IMR-90 (cell line): ENCODE data around the gene FAM229A. TPM values are rescaled to one million over a fixed set of nuclear protein-coding genes. Genes with fewer than 3 reads are reported as not detected.

Experiments used
- ATAC-seq: fragments of 200-7000 bp; cut with Tn5 transposase; 2 replicates; pipeline ENCODE4 v1.9.1; 2020; ENCODE audit warnings: low read depth, mild to moderate bottlenecking, moderate library complexity
- BruUV-seq: library from RNA; stranded (reverse); fragments of 400-500 nt; replicated peaks from 2 replicates; lab custom pipeline; 2021; lab: Mats Ljungman, UMichigan
- CTCF ChIA-PET: fragments of 300-600 bp; formaldehyde crosslinking; extraction: SDS; loops from one replicate; lab custom pipeline; 2021; ENCODE audit warnings: antibody characterized with exemption; lab: Yijun Ruan, JAX
- POLR2A ChIA-PET: fragments of 300-600 bp; sonication (Branson Sonifier 250); formaldehyde crosslinking; loops from one replicate; lab custom pipeline; 2022; ENCODE audit warnings: antibody characterized with exemption; ENCODE audit not compliant: unreplicated experiment; lab: Charles Lee
- DNase-seq: peaks from one replicate; pipeline ENCODE4 v3.0.0; 2013
- H2AFZ ChIP-seq: replicated peaks from 2 replicates; pipeline ENCODE3; 2013; ENCODE audit warnings: low read length, mild to moderate bottlenecking; ENCODE audit not compliant: poor library complexity
- H2AK5ac ChIP-seq: 2 replicates; pipeline ENCODE4 v1.6.1; 2013; ENCODE audit warnings: low read depth, low read length, inconsistent platforms
- H2AK9ac ChIP-seq: replicated peaks from 2 replicates; pipeline ENCODE3; 2013; ENCODE audit warnings: mild to moderate bottlenecking, low read depth, low read length, moderate library complexity; ENCODE audit not compliant: poor library complexity
- H2BK120ac ChIP-seq: 2 replicates; pipeline ENCODE4 v1.6.1; 2013; ENCODE audit warnings: low read depth, low read length, inconsistent platforms
- H2BK15ac ChIP-seq: 3 replicates; pipeline ENCODE4 v1.6.1; 2013; ENCODE audit warnings: low read depth, low read length, inconsistent platforms
- H2BK20ac ChIP-seq: 2 replicates; pipeline ENCODE4 v1.6.1; 2013; ENCODE audit warnings: low read depth, mild to moderate bottlenecking, inconsistent platforms, low read length, moderate library complexity
- H2BK5ac ChIP-seq: 2 replicates; pipeline ENCODE4 v1.6.1; 2013; ENCODE audit warnings: mild to moderate bottlenecking, low read depth, low read length, inconsistent platforms; ENCODE audit not compliant: poor library complexity, severe bottlenecking
- H3K14ac ChIP-seq: replicated peaks from 2 replicates; pipeline ENCODE4 v1.6.1; 2013; ENCODE audit warnings: low read depth, low read length, inconsistent platforms
- H3K18ac ChIP-seq: 2 replicates; pipeline ENCODE4 v1.6.1; 2013; ENCODE audit warnings: low read depth, low read length, control low read depth
- H3K23ac ChIP-seq: 2 replicates; pipeline ENCODE4 v1.6.1; 2013; ENCODE audit warnings: low read depth, low read length, inconsistent platforms
- H3K27ac ChIP-seq: 2 replicates; pipeline ENCODE4 v1.5.1; 2013; ENCODE audit warnings: mild to moderate bottlenecking, control low read depth, low read length; ENCODE audit not compliant: insufficient read depth
- H3K27me3 ChIP-seq: 2 replicates; pipeline ENCODE4 v1.6.1; 2013; ENCODE audit warnings: low read length; ENCODE audit not compliant: control insufficient read depth, insufficient read depth
- H3K36me3 ChIP-seq: 2 replicates; pipeline ENCODE4 v1.6.1; 2013; ENCODE audit warnings: low read length, mixed read lengths; ENCODE audit not compliant: control insufficient read depth, insufficient read depth
- H3K4ac ChIP-seq: 2 replicates; pipeline ENCODE4 v1.6.1; 2013; ENCODE audit warnings: low read depth, low read length, inconsistent platforms
- H3K4me1 ChIP-seq: 2 replicates; pipeline ENCODE4 v1.6.1; 2013; ENCODE audit warnings: low read length, mixed read lengths; ENCODE audit not compliant: control insufficient read depth, insufficient read depth
- H3K4me2 ChIP-seq: 2 replicates; pipeline ENCODE4 v1.6.1; 2013; ENCODE audit warnings: low read depth, mild to moderate bottlenecking, control low read depth, low read length, moderate library complexity
- H3K4me3 ChIP-seq: 2 replicates; pipeline ENCODE4 v1.5.1; 2013; ENCODE audit warnings: low read depth, mild to moderate bottlenecking, control low read depth, low read length, moderate library complexity; ENCODE audit not compliant: insufficient read depth
- H3K56ac ChIP-seq: 2 replicates; pipeline ENCODE4 v1.6.1; 2013; ENCODE audit warnings: low read length, inconsistent platforms; ENCODE audit not compliant: insufficient read depth; ENCODE audit errors: extremely low read depth
- H3K79me1 ChIP-seq, 2 experiments: 2 replicates each; pipeline ENCODE4 v1.6.1; 2013; ENCODE audit warnings: low read length in 2 of 2, inconsistent platforms in 1 of 2, low read depth in 1 of 2
- H3K9ac ChIP-seq: 2 replicates; pipeline ENCODE4 v1.6.1; 2013; ENCODE audit warnings: low read depth, low read length, control low read depth
- H3K9me1 ChIP-seq: 2 replicates; pipeline ENCODE4 v1.6.1; 2013; ENCODE audit warnings: low read length, inconsistent platforms; ENCODE audit not compliant: insufficient read depth
- H3K9me3 ChIP-seq: 2 replicates; pipeline ENCODE4 v1.6.1; 2013; ENCODE audit warnings: low read length; ENCODE audit not compliant: control insufficient read depth, insufficient read depth
- H4K20me1 ChIP-seq: 2 replicates; pipeline ENCODE4 v1.6.1; 2013; ENCODE audit warnings: low read length, inconsistent platforms; ENCODE audit not compliant: insufficient read depth
- H4K5ac ChIP-seq: 2 replicates; pipeline ENCODE4 v1.6.1; 2013; ENCODE audit warnings: mild to moderate bottlenecking, low read depth, low read length, control low read depth
- H4K8ac ChIP-seq, 2 experiments: 2 replicates each; pipeline ENCODE4 v1.6.1; 2013; ENCODE audit warnings: low read depth in 2 of 2, low read length in 2 of 2, control low read depth in 1 of 2, inconsistent platforms in 1 of 2
- H4K91ac ChIP-seq: 2 replicates; pipeline ENCODE4 v1.6.1; 2013; ENCODE audit warnings: low read depth, low read length, inconsistent platforms; ENCODE audit not compliant: insufficient read depth
- BHLHE40 ChIP-seq: fragments of 150-350 bp; IDR thresholded peaks from 2 replicates; pipeline ENCODE4 v1.6.1; 2016; ENCODE audit warnings: mild to moderate bottlenecking, low read depth, low read length
- CEBPB ChIP-seq: IDR thresholded peaks from 2 replicates; pipeline ENCODE4 v1.6.1; 2012; ENCODE audit warnings: low read depth, low read length, improper control_type of control experiment
- CHD1 ChIP-seq: IDR thresholded peaks from 2 replicates; pipeline ENCODE4 v1.6.1; 2012; ENCODE audit warnings: low read depth, low read length, improper control_type of control experiment
- CTCF ChIP-seq: conservative IDR thresholded peaks from 2 replicates; pipeline ENCODE4 v1.5.1; 2012; ENCODE audit warnings: mild to moderate bottlenecking, low read depth, low read length, improper control_type of control experiment
- FOS ChIP-seq: fragments of 150-350 bp; IDR thresholded peaks from 2 replicates; pipeline ENCODE4 v1.6.1; 2016; ENCODE audit warnings: low read depth, low read length
- MAFK ChIP-seq: IDR thresholded peaks from 2 replicates; pipeline ENCODE4 v1.6.1; 2012; ENCODE audit warnings: low read depth, low read length, improper control_type of control experiment
- MAZ ChIP-seq: IDR thresholded peaks from 2 replicates; pipeline ENCODE4 v1.6.1; 2012; ENCODE audit warnings: low read depth, mild to moderate bottlenecking, low read length, improper control_type of control experiment, moderate library complexity, borderline replicate concordance
- MXI1 ChIP-seq: IDR thresholded peaks from 2 replicates; pipeline ENCODE4 v1.6.1; 2012; ENCODE audit warnings: low read depth, mild to moderate bottlenecking, low read length, moderate library complexity, borderline replicate concordance
- NFE2L2 ChIP-seq: fragments of 150-350 bp; IDR thresholded peaks from 2 replicates; pipeline ENCODE4 v1.6.1; 2016; ENCODE audit warnings: low read depth, mild to moderate bottlenecking, low read length
- RAD21 ChIP-seq: IDR thresholded peaks from 2 replicates; pipeline ENCODE4 v1.6.1; 2012; ENCODE audit warnings: low read length, improper control_type of control experiment
- RCOR1 ChIP-seq: IDR thresholded peaks from 2 replicates; pipeline ENCODE4 v1.6.1; 2012; ENCODE audit warnings: mild to moderate bottlenecking, low read length, improper control_type of control experiment; ENCODE audit not compliant: insufficient replicate concordance
- RFX5 ChIP-seq: IDR thresholded peaks from 2 replicates; pipeline ENCODE4 v1.8.0; 2012; ENCODE audit warnings: low read depth, mild to moderate bottlenecking, low read length, moderate library complexity
- SMC3 ChIP-seq: fragments of 150-350 bp; IDR thresholded peaks from 2 replicates; pipeline ENCODE4 v1.6.1; 2016; ENCODE audit warnings: low read depth, mild to moderate bottlenecking, antibody characterized with exemption, low read length, moderate library complexity
- WGBS, 2 experiments: methylation state at CpG; one replicate each; pipeline versions ENCODE4 v1.1.5 to v1.1.7; 2013; ENCODE audit warnings: missing lambda C conversion rate in 2 of 2; ENCODE audit not compliant: insufficient read length in 1 of 2; ENCODE audit errors: extremely low coverage in 2 of 2; 5-methylcytosine and 5-hydroxymethylcytosine counted together
- dilution Hi-C: fragments of 300-500 bp; cut with HindIII; formaldehyde crosslinking; loops from one replicate; pipeline ENCODE4 v1.14.3; 2018; ENCODE audit warnings: low sequenced_read_pairs; ENCODE audit not compliant: unreplicated experiment
- in situ Hi-C: fragments of 300-500 bp; cut with MboI; formaldehyde crosslinking; loops from 3 replicates; pipeline ENCODE4 v1.14.3; 2019; ENCODE audit warnings: low sequenced_read_pairs, inconsistent platforms, mixed read lengths
- intact Hi-C: fragments of 100-400 bp; cut with micrococcal nuclease; formaldehyde crosslinking; loops from 2 replicates; pipeline ENCODE4 v1.10.0; 2022
- polyA plus RNA-seq, 3 experiments: library from polyadenylated mRNA; depleted of rRNA; stranded (reverse); fragments of >200 nt; gene quantifications; 2 replicates each; pipeline ENCODE4 v1.2.3, GENCODE V29; 2012; ENCODE audit warnings: low replicate concordance in 1 of 3
- total RNA-seq: library from RNA; depleted of rRNA; stranded (reverse); fragments of >200 nt; gene quantifications from 2 replicates; pipeline ENCODE4 v1.2.3, GENCODE V29; 2012
- TF ChIP-seq, protein P1 (sequence below): fragments of 150-350 bp; IDR thresholded peaks from 2 replicates; pipeline ENCODE4 v1.6.1; 2017; ENCODE audit warnings: mild to moderate bottlenecking, antibody characterized with exemption, low read length, low read depth

Gene FAM229A
- total and polyA plus RNA-seq, 2 of the 4 experiments (the other 2 are of a cell fraction), result 0.36 to 4.3 TPM

DNA sequence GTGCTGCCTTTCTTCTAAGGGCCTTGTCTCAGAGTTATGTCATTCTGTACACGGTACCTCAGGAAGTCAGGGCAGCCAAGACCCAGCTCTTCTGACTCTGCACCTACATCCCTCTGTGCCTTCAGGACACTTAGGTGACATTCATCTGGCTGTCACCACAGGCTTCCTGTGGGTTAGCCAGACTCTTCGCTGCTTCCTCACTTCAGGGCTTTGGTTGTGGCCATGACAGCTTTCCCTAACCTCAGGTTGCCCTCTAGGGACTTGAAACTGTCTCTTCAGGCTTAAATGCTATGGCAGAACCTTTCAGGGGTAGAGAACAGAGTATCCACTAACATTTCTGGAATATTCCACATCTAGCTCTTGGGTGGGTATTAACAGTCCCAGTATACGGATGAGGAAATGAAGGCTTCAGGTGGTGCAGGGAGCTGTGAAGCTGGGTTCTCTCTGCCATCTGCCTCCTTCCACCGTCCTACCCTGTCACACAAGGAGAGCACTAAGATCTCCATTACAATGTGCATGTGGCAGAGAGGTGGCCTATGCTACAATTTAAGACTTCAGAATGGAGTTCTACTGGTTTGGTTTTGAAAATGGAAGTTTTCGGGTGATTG lies 10.0 kb upstream of the FAM229A start:
- H4K8ac ChIP-seq, result no peak overlapping the region
- BruUV-seq, result no TSS peak
- H4K20me1 ChIP-seq, result peaks cover 4% of the 10 kb centered on the region; the same call in 1 of the 2 replicates
- H3K18ac ChIP-seq, result no peak overlapping the region
- peaks cover 59% of the 10 kb centered on the region for H3K36me3 ChIP-seq
- peak; percentile 22; the same call in 1 of the 2 replicates for TF ChIP-seq CTCF
- TF ChIP-seq CEBPB, result no peak
- TF ChIP-seq BHLHE40, result no peak
- TF ChIP-seq NFE2L2, result no peak
- peak; percentile 30; the same call in 1 of the 2 replicates for TF ChIP-seq RAD21
- TF ChIP-seq CHD1, result no peak
- TF ChIP-seq RCOR1, result no peak
- TF ChIP-seq MAFK, result no peak
- no peak for TF ChIP-seq MAZ
- TF ChIP-seq, protein P1, sequence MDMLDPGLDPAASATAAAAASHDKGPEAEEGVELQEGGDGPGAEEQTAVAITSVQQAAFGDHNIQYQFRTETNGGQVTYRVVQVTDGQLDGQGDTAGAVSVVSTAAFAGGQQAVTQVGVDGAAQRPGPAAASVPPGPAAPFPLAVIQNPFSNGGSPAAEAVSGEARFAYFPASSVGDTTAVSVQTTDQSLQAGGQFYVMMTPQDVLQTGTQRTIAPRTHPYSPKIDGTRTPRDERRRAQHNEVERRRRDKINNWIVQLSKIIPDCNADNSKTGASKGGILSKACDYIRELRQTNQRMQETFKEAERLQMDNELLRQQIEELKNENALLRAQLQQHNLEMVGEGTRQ, result no peak
- no peak for TF ChIP-seq SMC3
- TF ChIP-seq RFX5, result no peak
- TF ChIP-seq MXI1, result no peak
- no peak for TF ChIP-seq FOS
- no peak overlapping the region for H3K4me3 ChIP-seq
- H2AK5ac ChIP-seq, result no peak overlapping the region; the same call in 1 of the 2 replicates
- H2BK20ac ChIP-seq, result no peak overlapping the region
- POLR2A ChIA-PET, result no interaction called here
- H3K27ac ChIP-seq, result no peak overlapping the region
- H3K14ac ChIP-seq, result no peak overlapping the region
- H3K27me3 ChIP-seq, result no peaks in the 10 kb centered on the region
- H2BK15ac ChIP-seq, result no peak overlapping the region
- no peak overlapping the region for H4K5ac ChIP-seq
- H3K56ac ChIP-seq, result no peak overlapping the region
- H2BK120ac ChIP-seq, result no peak overlapping the region
- peak; percentile 38 for ATAC-seq
- H4K91ac ChIP-seq, result no peak overlapping the region
- H2AFZ ChIP-seq, result no peak overlapping the region
- in situ Hi-C loops (no loop called here), intact Hi-C loops (no loop called here), dilution Hi-C loops (no loop called here)
- CTCF ChIA-PET, result interaction anchor here (1.4 kb wide), 1 partner anchor 157 kb away, joined by 6 read pairs; no protein-coding TSS in a partner anchor
- no peak overlapping the region for H3K4ac ChIP-seq
- H2BK5ac ChIP-seq, result no peak overlapping the region
- H3K9ac ChIP-seq, result no peak overlapping the region
- DNase-seq, result no peak
- peak overlapping the region; percentile 20; the same call in 1 of the 2 replicates for H3K23ac ChIP-seq
- 100% methylated on average over 1 of the region's 5 CpGs; no CpG with 5 or more reads in 1 of the 2 experiments for WGBS, 2 experiments
- H3K4me1 ChIP-seq, result no peaks in the 10 kb centered on the region
- no peak overlapping the region for H3K4me2 ChIP-seq
- no peaks in the 10 kb centered on the region for H3K9me1 ChIP-seq
- H2AK9ac ChIP-seq, result no peak overlapping the region
- peaks cover 3 to 12% of the 10 kb centered on the region in 2 experiments; a peak in 3 of 4 replicates for H3K79me1 ChIP-seq
- no peaks in the 10 kb centered on the region for H3K9me3 ChIP-seq
